ENCODE results near the gene GNAQ. TPM values are rescaled to one million over a fixed set of nuclear protein-coding genes. Genes with fewer than 3 reads are reported as not detected.
A peak's percentile ranks its signal among the peaks of the same experiment; 100 is the strongest.

The GNAQ gene
- total RNA-seq, 1 experiment from 2014 or later, result 55.5 TPM

DNA sequence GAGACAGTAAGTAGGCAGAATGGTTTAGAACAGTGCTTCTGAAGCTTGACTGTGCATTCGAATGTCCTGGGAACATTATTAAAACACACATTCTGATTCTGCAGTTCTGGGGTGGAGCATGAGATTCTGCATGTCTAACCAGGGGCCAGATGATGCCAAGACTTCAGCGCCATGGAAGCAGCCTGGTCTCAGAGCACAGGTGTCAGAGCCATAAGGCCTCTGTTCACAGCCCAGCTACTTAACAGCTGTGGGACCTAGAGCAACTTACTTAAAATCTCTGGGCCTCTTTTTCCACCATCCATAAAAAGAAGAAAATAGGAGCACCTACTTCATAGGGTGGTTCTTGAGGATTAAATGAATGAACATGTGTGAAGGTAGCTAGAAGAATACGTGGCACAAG is 84.0 kb downstream of the GNAQ start:
- ChIA-PET POLR2A (no interaction called here), CTCF (no interaction called here)
- ATAC-seq (no peak), DNase-seq (ENCODE audit: low spot score) (no peak)
- Mint-ChIP-seq H3K4me1 (peaks cover 71% of the 10 kb centered on the region), H3K36me3 (no peaks in the 10 kb centered on the region), H3K4me3 (no peak overlapping the region), H3K9me3 (no peaks in the 10 kb centered on the region), H3K27ac (no peak overlapping the region), H3K27me3 (ENCODE audit: low read depth) (no peaks in the 10 kb centered on the region)
- TF ChIP-seq NFE2L1 (CRISPR knock-in tag; IDR thresholded peaks at IDR 0.05), result no peak

DNA sequence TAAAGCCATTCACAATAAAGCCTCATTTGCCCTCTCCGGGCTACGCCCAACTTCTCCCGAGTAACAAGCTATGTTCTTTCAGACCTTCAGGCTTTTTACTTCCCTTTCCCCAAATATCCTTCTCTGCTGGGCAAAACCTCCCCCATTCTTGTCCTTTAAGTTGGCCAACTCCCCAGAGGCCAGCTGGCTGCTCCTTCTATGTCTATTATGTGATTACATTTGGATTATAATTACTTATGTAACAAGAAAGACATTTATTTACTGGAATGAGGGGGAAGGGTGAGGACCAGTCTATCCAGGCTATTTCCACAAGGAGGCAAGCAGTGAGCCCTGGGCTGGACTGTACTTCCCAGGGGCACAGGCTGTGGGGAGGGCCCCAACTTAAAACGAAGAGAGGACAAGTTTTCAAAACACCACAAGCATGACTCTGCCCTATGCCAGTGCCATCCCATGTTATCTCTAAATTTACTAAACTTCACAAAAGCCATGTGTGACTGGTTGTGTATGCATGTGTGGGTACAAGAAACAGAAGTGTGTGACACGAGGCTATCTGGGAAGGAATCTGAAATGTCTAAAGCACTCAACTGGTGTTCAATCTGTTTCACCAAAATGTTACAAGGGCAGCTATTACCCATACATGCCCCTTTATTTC is 84.5 kb downstream of the GNAQ start:
- POLR2A ChIA-PET, result no interaction called here
- DNase-seq (ENCODE audit: low spot score) (no peak), ATAC-seq (peak; percentile 26)
- H3K4me3 Mint-ChIP-seq, result no peak overlapping the region
- peak overlapping the region; percentile 44 for H3K27ac Mint-ChIP-seq
- no peak for TF ChIP-seq ZNF121 (CRISPR knock-in tag; IDR thresholded peaks at IDR 0.05)
- TF ChIP-seq JAZF1 (CRISPR knock-in tag; IDR thresholded peaks at IDR 0.05), result no peak
- TF ChIP-seq GABPB1 (CRISPR knock-in tag; IDR thresholded peaks at IDR 0.05), result no peak
- TF ChIP-seq, protein P1, sequence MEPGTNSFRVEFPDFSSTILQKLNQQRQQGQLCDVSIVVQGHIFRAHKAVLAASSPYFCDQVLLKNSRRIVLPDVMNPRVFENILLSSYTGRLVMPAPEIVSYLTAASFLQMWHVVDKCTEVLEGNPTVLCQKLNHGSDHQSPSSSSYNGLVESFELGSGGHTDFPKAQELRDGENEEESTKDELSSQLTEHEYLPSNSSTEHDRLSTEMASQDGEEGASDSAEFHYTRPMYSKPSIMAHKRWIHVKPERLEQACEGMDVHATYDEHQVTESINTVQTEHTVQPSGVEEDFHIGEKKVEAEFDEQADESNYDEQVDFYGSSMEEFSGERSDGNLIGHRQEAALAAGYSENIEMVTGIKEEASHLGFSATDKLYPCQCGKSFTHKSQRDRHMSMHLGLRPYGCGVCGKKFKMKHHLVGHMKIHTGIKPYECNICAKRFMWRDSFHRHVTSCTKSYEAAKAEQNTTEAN (CRISPR knock-in tag; IDR thresholded peaks at IDR 0.05), result no peak
- TF ChIP-seq, protein P2, sequence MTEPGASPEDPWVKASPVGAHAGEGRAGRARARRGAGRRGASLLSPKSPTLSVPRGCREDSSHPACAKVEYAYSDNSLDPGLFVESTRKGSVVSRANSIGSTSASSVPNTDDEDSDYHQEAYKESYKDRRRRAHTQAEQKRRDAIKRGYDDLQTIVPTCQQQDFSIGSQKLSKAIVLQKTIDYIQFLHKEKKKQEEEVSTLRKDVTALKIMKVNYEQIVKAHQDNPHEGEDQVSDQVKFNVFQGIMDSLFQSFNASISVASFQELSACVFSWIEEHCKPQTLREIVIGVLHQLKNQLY (CRISPR knock-in tag; IDR thresholded peaks at IDR 0.05), result no peak
- TF ChIP-seq GRHL2 (CRISPR knock-in tag; IDR thresholded peaks at IDR 0.05; ENCODE audit: insufficient replicate concordance, severe bottlenecking), result no peak
- no peak for TF ChIP-seq IRF2 (CRISPR knock-in tag; IDR thresholded peaks at IDR 0.05; ENCODE audit: borderline replicate concordance, low read depth)
- TF ChIP-seq, protein P3, sequence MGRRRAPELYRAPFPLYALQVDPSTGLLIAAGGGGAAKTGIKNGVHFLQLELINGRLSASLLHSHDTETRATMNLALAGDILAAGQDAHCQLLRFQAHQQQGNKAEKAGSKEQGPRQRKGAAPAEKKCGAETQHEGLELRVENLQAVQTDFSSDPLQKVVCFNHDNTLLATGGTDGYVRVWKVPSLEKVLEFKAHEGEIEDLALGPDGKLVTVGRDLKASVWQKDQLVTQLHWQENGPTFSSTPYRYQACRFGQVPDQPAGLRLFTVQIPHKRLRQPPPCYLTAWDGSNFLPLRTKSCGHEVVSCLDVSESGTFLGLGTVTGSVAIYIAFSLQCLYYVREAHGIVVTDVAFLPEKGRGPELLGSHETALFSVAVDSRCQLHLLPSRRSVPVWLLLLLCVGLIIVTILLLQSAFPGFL (CRISPR knock-in tag; IDR thresholded peaks at IDR 0.05; ENCODE audit: borderline replicate concordance), result no peak
- TF ChIP-seq ZNF317 (CRISPR knock-in tag; IDR thresholded peaks at IDR 0.05; ENCODE audit: borderline replicate concordance, low read depth), result no peak
- no peak for TF ChIP-seq ZNF263 (CRISPR knock-in tag; IDR thresholded peaks at IDR 0.05; ENCODE audit: low read depth)
- TF ChIP-seq EMX1 (CRISPR knock-in tag; IDR thresholded peaks at IDR 0.05), result no peak
- H3K27me3 Mint-ChIP-seq (ENCODE audit: low read depth), result no peaks in the 10 kb centered on the region
- CTCF ChIA-PET, result interaction anchor here (2.9 kb wide), 1 partner anchor 30 kb away, joined by 10 read pairs; no protein-coding TSS in a partner anchor
- peaks cover 69% of the 10 kb centered on the region for H3K4me1 Mint-ChIP-seq
- H3K36me3 Mint-ChIP-seq, result no peaks in the 10 kb centered on the region
- H3K9me3 Mint-ChIP-seq, result no peaks in the 10 kb centered on the region

DNA sequence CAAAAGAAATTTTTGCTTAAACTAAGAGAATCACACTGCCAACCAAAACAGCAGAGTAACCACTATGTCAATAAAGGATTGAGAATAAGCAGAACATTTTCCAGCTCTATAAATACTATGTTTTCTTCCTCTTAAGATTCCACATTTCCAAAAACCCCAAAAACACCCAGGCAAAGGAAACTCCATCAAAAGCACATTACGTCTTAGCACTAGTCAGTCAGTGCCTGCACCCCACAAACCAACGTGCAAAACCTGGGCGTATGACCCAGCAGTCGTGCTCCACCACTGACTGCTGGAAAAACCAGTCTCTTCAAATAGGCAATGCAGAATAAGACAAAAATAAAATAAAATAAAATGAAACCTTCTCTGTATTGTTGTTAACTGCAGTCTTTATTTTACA is 85.3 kb downstream of the GNAQ start:
- CTCF ChIA-PET, result interaction anchor here (2.9 kb wide), 1 partner anchor 30 kb away, joined by 10 read pairs; no protein-coding TSS in a partner anchor
- POLR2A ChIA-PET, result no interaction called here
- H3K36me3 Mint-ChIP-seq, result 0 out of 2 replicates have a peak, but pooled peaks cover 2% of the 10 kb centered on the region
- no peak overlapping the region for H3K4me3 Mint-ChIP-seq
- no peak for ATAC-seq
- H3K27me3 Mint-ChIP-seq (ENCODE audit: low read depth), result no peaks in the 10 kb centered on the region
- no peak for DNase-seq (ENCODE audit: low spot score)
- TF ChIP-seq HMGA2 (CRISPR knock-in tag; IDR thresholded peaks at IDR 0.05), result no peak
- TF ChIP-seq ZNF396 (CRISPR knock-in tag; IDR thresholded peaks at IDR 0.05; ENCODE audit: borderline replicate concordance), result no peak
- TF ChIP-seq ZNF317 (CRISPR knock-in tag; IDR thresholded peaks at IDR 0.05; ENCODE audit: borderline replicate concordance, low read depth), result no peak
- H3K9me3 Mint-ChIP-seq, result no peaks in the 10 kb centered on the region
- no peak overlapping the region for H3K27ac Mint-ChIP-seq
- peaks cover 65% of the 10 kb centered on the region for H3K4me1 Mint-ChIP-seq

DNA sequence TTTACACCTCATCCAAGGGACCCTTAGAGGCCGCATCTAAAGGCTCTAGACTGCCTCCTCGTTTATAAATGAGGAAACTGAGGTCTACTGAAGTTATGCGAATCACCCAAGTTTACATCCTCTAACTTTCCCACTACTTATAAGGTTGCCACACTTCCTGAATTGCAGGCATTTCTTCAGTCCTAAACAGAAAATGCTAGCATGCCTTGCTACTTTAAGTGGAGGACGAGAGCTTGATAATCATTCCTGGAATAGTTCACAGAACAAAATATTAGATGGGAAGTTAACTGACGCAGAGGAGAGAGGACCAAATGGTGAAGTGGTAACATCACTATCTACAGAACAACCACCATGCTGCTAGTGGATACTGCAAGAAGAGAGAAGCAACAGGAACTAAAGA is 85.8 kb downstream of the GNAQ start:
- Mint-ChIP-seq H3K4me3 (no peak overlapping the region), H3K36me3 (0 out of 2 replicates have a peak, but pooled peaks cover 2% of the 10 kb centered on the region), H3K4me1 (peaks cover 65% of the 10 kb centered on the region), H3K27me3 (ENCODE audit: low read depth) (no peaks in the 10 kb centered on the region), H3K27ac (no peak overlapping the region), H3K9me3 (no peaks in the 10 kb centered on the region)
- ChIA-PET POLR2A (no interaction called here), CTCF (interaction anchor here (2.9 kb wide), 1 partner anchor 31 kb away, joined by 10 read pairs; no protein-coding TSS in a partner anchor)
- DNase-seq (ENCODE audit: low spot score) (no peak), ATAC-seq (no peak)
- no peak for TF ChIP-seq ZNF121 (CRISPR knock-in tag; IDR thresholded peaks at IDR 0.05)
- TF ChIP-seq SMAD3 (CRISPR knock-in tag; IDR thresholded peaks at IDR 0.05; ENCODE audit: borderline replicate concordance), result no peak
- no peak for TF ChIP-seq CBFB (CRISPR knock-in tag; IDR thresholded peaks at IDR 0.05; ENCODE audit: low read depth)
- TF ChIP-seq ZNF317 (CRISPR knock-in tag; IDR thresholded peaks at IDR 0.05; ENCODE audit: borderline replicate concordance, low read depth), result no peak
- TF ChIP-seq ZNF416 (CRISPR knock-in tag; IDR thresholded peaks at IDR 0.05), result no peak
- no peak for TF ChIP-seq MXD4 (CRISPR knock-in tag; IDR thresholded peaks at IDR 0.05; ENCODE audit: borderline replicate concordance)
- TF ChIP-seq TEAD4 (CRISPR knock-in tag; IDR thresholded peaks at IDR 0.05), result no peak
- TF ChIP-seq, protein P2 (CRISPR knock-in tag; IDR thresholded peaks at IDR 0.05), result no peak
- no peak for TF ChIP-seq RORB (CRISPR knock-in tag; IDR thresholded peaks at IDR 0.05)
- TF ChIP-seq, protein P4, sequence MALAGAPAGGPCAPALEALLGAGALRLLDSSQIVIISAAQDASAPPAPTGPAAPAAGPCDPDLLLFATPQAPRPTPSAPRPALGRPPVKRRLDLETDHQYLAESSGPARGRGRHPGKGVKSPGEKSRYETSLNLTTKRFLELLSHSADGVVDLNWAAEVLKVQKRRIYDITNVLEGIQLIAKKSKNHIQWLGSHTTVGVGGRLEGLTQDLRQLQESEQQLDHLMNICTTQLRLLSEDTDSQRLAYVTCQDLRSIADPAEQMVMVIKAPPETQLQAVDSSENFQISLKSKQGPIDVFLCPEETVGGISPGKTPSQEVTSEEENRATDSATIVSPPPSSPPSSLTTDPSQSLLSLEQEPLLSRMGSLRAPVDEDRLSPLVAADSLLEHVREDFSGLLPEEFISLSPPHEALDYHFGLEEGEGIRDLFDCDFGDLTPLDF (CRISPR knock-in tag; IDR thresholded peaks at IDR 0.05), result no peak
- TF ChIP-seq FOXJ3 (CRISPR knock-in tag; IDR thresholded peaks at IDR 0.05; ENCODE audit: borderline replicate concordance), result no peak
- TF ChIP-seq, protein P3 (CRISPR knock-in tag; IDR thresholded peaks at IDR 0.05; ENCODE audit: borderline replicate concordance), result no peak
- no peak for TF ChIP-seq ZNF219 (CRISPR knock-in tag; IDR thresholded peaks at IDR 0.05; ENCODE audit: borderline replicate concordance)

Measured in WTC11 (cell line).